KOPT-K1 (cell line): ENCODE measurements around the gene SLC35B2.

Experiments
- H3K27ac ChIP-seq: fragments of 200-600 bp; sonication (generic); 2 replicates; pipeline ENCODE4 v1.5.1; 2016; ENCODE audit warnings: antibody characterized with exemption, mild to moderate bottlenecking, low read depth, low read length; ENCODE audit not compliant: poor library complexity, severe bottlenecking
- H3K36me3 ChIP-seq: fragments of 200-600 bp; sonication (generic); 2 replicates; pipeline ENCODE4 v1.5.1; 2017; ENCODE audit warnings: antibody characterized with exemption, mild to moderate bottlenecking, low read length, moderate library complexity; ENCODE audit not compliant: insufficient read depth
- H3K9me3 ChIP-seq: fragments of 200-600 bp; sonication (generic); 2 replicates; pipeline ENCODE4 v1.5.1; 2017; ENCODE audit warnings: antibody characterized with exemption, low read length, mild to moderate bottlenecking; ENCODE audit not compliant: insufficient read depth, poor library complexity, severe bottlenecking

Gene SLC35B2, protein sequence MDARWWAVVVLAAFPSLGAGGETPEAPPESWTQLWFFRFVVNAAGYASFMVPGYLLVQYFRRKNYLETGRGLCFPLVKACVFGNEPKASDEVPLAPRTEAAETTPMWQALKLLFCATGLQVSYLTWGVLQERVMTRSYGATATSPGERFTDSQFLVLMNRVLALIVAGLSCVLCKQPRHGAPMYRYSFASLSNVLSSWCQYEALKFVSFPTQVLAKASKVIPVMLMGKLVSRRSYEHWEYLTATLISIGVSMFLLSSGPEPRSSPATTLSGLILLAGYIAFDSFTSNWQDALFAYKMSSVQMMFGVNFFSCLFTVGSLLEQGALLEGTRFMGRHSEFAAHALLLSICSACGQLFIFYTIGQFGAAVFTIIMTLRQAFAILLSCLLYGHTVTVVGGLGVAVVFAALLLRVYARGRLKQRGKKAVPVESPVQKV

DNA sequence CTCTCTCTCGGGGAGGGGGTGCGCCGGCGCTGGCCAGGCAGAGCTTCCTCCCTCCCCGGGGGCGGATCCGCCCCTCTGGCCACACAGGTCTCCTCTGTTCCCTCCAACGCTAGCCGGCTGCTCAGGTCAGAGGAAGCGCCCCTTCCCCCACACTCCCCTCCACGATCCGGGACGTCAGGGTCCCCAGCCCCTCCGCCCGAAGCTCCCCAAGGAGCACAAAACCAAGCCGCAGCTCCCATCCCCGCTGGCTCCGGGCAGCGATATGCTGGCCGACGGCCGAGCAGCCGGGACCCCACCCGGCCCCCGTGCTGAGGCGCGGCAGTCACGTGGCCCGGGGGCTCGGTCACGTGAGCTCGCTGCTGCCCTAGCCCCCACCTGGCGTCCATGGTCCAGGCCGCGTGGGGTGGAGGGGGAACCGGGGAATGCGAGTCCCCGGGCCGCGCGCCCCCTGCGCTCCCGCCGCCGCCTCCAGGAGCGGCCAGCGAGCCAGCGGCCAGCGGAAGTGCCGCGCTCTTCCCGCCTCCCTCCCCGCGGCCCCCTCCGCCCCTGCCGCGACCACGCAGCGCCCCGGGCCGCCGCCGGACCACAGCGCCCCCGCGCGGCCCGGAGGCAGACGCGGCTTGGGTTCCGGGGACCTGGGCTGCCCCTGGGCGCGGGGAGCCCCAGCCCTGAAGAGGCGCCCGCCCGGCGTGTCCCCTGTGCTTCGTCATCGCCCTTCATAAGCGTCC is at the start of gene SLC35B2:
Gene SLC35B2 (minus strand): TSS at position 504 of the 728 bp plus-strand sequence. CDS start 118 bp downstream, at position 386.
- no peaks in the 10 kb centered on the region for H3K9me3 ChIP-seq
- H3K27ac ChIP-seq: peak within 1 kb of the TSS; percentile 75
- peaks cover 69% of the 10 kb centered on the region for H3K36me3 ChIP-seq

DNA sequence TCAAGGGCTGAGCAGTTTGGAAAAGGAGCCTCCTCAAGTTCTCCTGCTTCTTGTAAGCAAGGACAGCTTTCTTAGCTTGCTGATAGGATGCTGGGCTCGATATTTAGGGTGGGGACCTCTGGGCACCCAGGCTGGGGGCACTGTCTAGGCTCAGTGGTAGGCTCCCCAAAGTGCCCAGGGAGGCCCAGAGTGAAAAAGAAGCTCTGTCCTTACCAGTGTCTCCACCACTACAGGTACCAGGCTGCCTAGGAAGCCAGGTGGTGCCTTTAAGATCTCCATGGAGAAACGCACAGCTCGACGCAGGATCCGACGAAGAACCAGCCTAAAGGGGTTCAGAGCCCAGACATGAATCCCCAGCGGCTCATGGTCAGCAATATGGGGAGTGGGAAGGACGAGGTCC is 49.4 kb upstream of the SLC35B2 start:
- H3K36me3 ChIP-seq: peaks cover 100% of the 10 kb centered on the region
- H3K9me3 ChIP-seq: no peaks in the 10 kb centered on the region
- H3K27ac ChIP-seq: no peak overlapping the region

DNA sequence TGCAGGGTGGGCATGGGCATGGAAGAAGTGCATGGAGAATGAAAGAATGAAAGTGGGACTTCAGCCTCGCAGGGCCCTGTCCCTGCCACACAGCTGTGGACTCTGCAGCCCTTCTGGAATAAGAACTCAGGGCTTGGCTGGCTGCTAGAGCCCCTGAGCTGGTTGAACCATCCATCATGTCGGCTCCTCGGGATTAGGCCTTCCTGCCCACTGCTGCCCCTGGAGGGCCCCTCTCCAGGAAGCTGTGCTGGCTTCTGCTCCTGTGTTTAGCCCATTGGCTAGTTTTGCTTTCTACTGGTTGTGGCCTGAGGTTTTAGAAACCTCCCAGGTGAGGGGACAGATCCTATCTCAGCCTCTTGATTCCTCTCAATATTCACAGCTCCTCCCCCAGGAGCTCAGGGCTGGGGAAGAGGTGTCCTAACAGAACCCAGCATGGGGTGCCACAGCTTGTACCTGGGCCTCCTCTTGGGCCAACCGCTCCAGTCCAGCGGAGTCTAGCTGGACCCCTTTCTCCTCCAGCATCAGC is 47.9 kb upstream of the SLC35B2 start:
- Histone ChIP-seq H3K9me3 (no peaks in the 10 kb centered on the region), H3K27ac (no peak overlapping the region), H3K36me3 (peaks cover 100% of the 10 kb centered on the region)

DNA sequence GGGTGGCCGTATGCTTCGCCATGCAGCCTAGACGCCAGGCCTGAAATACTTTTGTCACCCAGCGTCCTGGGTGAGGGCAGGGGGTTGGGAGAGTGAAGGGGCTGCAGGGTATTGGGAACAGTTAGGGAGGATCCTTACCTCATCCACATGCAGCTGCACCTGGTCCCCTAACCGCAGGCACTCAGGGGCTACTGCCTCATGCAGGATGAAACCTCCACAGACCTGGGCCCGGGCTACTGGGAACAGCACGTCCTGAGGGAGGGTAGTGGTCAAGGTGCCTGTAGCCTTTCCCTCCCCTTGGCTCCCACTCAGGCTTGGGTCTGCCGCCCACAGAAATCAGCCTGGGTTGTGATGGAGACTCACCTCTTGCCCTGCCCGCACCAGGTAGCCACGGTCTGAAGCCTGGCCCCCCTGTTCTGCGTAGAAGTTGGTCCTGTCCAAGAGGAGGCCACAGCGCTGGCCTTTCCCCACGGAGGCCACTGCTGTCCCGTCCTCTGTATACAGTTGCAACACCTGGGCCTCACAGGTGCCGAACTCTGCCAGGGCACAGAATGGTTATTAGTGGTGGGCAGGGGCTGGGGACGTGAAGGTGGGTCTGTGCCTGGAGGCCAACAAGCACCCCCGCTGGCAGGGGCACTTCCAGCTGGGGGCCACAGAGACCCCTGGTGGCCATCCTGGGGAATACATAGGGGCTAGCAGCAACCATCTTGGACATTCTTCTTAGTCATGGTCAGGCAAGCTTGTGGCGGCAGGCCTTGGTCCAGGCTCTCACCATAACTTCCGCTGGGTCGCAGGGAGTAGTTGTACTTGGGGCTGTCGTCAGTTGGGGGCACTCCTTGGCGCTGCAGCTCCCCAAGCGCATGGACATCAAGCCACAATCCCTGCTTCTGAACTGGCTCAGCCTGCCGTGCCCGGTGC is 47.2 kb upstream of the SLC35B2 start:
- no peaks in the 10 kb centered on the region for H3K9me3 ChIP-seq
- no peak overlapping the region for H3K27ac ChIP-seq
- H3K36me3 ChIP-seq: peaks cover 100% of the 10 kb centered on the region

DNA sequence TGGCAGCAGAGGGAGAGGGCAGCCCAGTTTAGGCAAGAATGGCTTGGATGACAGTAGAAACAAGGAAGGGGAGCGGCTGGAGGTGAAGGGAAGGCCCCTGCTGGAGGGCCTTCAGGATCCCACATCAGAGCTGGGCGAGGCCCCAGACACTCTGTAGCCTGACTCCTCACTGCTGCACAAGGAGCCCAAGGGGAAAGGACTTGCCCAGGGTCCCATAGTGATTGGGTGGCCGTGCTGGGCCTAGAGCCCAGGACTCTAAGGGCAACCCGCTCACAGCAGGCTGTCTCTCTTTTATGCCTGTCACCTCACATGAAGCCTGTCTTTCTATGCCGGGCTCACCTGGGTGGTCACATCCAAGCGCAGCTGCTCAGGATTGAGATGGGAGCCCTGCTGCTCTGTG is 46.5 kb upstream of the SLC35B2 start:
- Histone ChIP-seq H3K9me3 (no peaks in the 10 kb centered on the region), H3K36me3 (peaks cover 96% of the 10 kb centered on the region), H3K27ac (no peak overlapping the region)

DNA sequence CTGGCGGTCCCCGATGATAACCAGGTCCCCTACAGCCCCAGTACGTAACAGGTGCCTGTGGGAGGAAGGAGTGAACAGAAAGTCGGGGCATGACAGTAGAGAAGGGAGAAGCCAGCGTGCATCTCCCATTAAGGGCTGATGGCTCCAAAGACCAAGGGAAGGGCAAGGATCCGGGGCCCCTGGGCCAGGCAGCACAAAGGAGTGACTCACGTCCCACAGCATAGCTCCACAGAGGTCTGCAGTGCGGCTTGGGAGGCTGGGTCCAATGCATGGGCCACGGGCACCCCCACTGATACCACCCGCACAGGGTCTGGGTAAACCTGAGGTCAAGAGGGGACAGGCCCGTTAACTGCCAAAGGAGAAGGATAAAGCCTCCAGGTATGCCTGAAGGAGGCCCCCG is 45.5 kb upstream of the SLC35B2 start:
- no peaks in the 10 kb centered on the region for H3K9me3 ChIP-seq
- H3K36me3 ChIP-seq: peaks cover 86% of the 10 kb centered on the region

DNA sequence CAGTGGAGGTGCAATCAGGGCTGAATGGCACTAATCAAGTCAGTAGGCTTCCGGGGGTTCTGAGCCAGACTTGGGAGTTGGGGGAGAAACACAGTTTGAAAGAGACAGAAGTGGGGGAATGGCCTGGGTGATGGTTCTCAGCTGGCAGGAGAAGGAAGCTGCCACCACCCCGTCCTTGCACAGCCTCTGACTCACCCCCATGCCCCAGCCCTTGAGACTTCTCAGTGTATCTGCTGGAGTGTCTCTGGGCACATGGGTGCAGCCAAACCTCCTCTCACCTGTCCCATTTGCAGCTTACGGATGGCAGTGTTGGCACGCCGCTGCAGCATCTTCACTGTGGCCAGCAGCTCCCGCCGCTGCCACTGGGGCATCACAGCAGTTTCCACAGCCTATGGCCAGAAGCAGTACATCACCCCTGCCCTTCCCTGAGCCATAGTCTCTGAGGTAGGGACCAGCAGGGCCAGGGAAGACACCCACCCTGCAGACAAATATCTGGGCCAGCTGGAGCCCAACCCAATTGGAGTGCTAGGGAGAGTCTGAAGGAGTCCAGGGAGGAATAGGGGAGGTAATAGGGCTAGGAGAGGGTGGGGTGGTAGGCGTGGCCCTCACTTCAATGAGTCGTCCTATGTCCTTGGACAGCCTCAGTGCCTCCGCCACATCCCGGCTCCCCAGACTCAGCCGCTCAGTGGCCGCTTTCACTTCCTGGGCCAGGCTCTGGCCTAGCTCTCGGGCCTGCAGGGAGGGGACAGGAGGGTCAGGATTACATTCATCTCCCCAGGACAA is 44.6 kb upstream of the SLC35B2 start:
- H3K27ac ChIP-seq: no peak overlapping the region
- H3K36me3 ChIP-seq: peaks cover 77% of the 10 kb centered on the region
- no peaks in the 10 kb centered on the region for H3K9me3 ChIP-seq

More for the DNA sequence above, 45.5 kb upstream of the SLC35B2 start:
- H3K27ac ChIP-seq: no peak overlapping the region

DNA sequence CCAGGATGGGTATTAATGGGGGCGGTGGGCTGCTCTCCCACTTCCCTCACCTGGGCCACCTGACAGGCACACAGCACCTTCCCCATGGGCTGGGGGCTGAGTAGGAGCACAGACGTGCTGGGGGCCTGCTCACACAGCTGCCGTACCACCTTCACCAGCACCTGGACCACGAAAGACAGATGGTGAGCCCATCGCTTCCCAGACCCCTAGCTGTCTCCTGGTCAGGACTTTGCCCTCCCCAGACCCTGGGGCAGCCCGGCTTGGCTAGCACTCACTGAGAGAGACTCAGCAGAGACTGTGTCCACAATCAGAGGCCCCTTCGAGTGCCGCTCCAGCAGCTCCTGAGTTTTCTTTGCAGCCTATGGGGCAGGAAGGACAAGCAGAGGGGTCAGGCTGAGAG is 43.8 kb upstream of the SLC35B2 start:
- no peaks in the 10 kb centered on the region for H3K9me3 ChIP-seq
- H3K27ac ChIP-seq: no peak overlapping the region
- peaks cover 68% of the 10 kb centered on the region for H3K36me3 ChIP-seq

DNA sequence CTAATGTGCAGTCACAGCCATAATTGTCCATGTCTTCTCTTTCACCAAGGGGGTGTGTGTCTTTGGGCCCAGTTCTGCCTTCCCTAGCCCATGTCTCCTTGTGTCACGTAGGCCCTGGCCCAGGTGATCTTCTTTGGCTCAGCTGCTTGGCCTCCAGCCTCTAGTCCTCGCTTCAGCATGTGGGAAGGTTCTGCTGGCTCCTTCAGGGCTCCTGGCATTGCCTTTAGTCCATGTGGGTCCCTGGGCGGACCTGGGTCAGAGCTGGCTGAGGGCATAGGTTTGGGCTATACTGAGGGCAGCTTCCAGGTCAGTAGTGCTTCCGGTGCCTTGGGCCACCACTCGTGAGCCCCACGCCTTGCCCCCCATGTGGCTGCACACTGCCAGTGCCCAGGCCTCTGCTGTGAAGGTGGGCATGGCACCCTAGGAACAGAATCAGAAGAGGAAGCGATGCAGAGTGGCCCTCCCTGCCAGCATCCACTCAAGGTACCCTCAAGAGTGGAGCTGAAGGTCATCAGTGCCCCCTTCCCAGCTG is 43.0 kb upstream of the SLC35B2 start:
- H3K27ac ChIP-seq: no peak overlapping the region
- peaks cover 61% of the 10 kb centered on the region for H3K36me3 ChIP-seq
- no peaks in the 10 kb centered on the region for H3K9me3 ChIP-seq

DNA sequence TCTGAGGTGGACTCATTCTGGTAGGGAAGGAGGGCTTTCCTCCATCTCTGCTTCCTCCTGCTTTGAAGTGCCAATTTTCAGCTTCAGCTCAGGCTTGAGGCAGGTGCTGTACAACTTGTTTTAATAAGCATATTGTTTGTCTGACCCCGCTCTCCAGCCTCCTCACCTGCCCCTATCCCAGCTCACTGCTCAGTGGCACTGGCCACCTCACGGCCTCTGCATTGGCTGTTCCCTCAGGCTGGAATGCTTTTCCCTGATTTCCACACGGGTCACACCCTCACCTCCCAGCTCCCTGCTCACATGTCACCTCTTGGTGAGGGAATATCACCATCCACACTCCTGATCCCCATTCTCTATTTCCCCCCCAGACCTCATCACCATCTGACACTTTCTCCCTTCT is 41.5 kb upstream of the SLC35B2 start:
- H3K27ac ChIP-seq: no peak overlapping the region
- H3K36me3 ChIP-seq: peaks cover 46% of the 10 kb centered on the region
- no peaks in the 10 kb centered on the region for H3K9me3 ChIP-seq

DNA sequence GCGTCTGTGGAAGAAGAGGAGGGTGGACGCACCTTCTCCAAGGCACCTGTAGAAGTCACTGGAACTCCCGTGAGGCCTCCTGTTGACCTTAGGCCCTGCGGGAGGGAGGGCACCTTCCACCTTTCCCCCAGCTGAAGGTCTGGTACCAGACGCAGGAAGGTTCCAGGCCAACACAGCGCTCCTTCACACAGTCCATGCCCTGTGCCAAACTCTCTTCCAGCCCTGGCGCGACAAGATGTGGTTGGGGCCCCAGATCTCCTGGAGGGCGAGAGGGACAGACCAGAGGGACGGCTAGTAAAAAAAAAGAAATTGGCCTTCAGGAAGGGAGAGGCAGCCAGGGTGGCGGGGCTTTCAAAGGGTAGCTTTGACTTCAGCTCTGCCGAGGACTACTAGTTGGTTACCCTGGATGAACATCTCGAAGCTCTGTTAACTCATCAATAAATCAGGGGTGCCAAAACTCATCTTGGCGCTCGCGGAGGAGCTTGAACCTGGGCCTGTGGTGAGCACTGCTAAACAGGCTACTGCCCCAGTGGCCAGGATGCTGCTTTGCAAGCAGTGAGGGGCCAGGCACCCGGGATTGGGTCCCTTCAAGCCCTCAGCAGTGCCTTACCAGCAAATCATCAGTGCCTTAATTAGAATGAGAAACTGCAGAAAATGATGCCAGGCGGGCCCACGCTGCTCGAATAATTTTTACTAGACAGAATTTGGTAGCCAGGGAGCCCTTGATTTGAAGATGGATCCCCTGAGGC is 40.9 kb upstream of the SLC35B2 start:
- H3K27ac ChIP-seq: no peak overlapping the region
- H3K36me3 ChIP-seq: peaks cover 39% of the 10 kb centered on the region
- H3K9me3 ChIP-seq: no peaks in the 10 kb centered on the region

DNA sequence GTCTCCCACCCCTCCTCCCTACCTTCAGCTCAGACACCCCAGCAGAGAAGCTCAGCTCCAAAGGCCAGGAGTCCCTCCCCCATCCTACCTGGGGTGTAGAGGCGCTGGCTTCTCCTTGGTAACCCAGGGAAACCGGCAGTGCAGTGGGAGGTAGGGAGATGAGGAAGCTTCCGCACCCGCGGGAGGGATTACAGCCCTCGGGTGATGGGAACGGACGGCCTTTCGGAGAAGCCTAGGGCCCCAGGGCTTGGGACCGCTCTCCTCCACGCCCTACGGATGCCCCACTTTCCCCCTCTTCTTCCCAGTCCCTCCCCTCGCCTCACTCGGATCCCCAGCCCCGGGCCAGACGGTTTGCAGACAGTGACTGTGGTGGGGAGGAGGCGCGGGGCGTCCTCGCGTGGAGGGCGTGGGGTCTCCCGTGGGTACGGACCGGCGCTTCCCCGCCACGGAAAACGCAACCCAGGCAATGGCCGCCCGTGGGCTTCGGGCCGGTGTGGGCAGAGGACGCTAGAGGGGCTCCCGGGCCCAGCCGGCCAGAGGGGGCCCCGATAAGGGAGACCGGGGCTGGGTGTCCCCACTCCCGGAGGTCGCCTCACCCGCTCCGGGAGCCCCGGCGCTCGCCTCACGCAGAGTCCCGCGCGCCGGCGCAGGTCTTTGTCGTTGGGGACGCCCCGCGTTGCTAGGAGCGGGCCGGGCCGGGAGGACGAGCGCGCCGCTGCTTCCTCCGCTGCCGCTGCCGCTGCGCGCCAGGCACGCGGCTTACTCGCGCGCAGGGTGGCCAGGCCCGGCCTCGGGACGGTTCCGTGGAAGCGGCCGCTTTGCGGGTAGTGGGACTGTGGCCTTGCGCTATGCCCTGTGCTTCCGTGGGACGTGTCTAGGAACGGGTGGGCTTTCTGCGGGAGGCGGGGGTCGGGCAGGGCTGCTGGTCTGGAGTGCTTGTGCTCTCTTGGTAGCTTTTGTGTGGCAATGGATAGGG is 40.0 kb upstream of the SLC35B2 start:
- Histone ChIP-seq H3K9me3 (no peaks in the 10 kb centered on the region), H3K27ac (no peak overlapping the region), H3K36me3 (peaks cover 31% of the 10 kb centered on the region)
